ENCODE results near the gene TTC34.

- TF ChIP-seq EZH2 (IDR thresholded peaks at IDR 0.05; ENCODE audit: low read length) (no peak), CTCF (optimal IDR thresholded peaks at IDR 0.05 in 1 of 3, IDR thresholded peaks at IDR 0.05 in 1 of 3, conservative IDR thresholded peaks at IDR 0.05 in 1 of 3; ENCODE audit: extremely low read depth in 1 of 3, insufficient read depth in 2 of 3, low read length in 3 of 3) (no peak)
These were observed 195.1 kb downstream of the TTC34 start for GRCh38 chr1:2606396-2606880.
